Left ventricle myocardium inferior (tissue), 1 donor: ENCODE results near the gene CEACAM16. TPM values are rescaled to one million over a fixed set of nuclear protein-coding genes. Genes with fewer than 3 reads are reported as not detected.

Experiments
- DNase-seq: peaks from one replicate; pipeline ENCODE4 v3.0.0-alpha.2; 2020
- H3K27ac ChIP-seq: fragments of 200-600 bp; replicated peaks from 2 replicates; pipeline ENCODE4 v1.8.0; 2021
- H3K27me3 ChIP-seq: fragments of 200-600 bp; 2 replicates; pipeline ENCODE4 v1.8.0; 2021; ENCODE audit warnings: low read depth
- H3K36me3 ChIP-seq: fragments of 200-600 bp; 2 replicates; pipeline ENCODE4 v1.8.0; 2021
- H3K4me1 ChIP-seq: fragments of 200-600 bp; 2 replicates; pipeline ENCODE4 v1.8.0; 2021
- H3K4me3 ChIP-seq: fragments of 200-600 bp; 2 replicates; pipeline ENCODE4 v1.8.0; 2021; ENCODE audit warnings: mild to moderate bottlenecking, moderate library complexity
- H3K9me3 ChIP-seq: fragments of 200-600 bp; replicated peaks from 2 replicates; pipeline ENCODE4 v1.8.0; 2021
- CTCF ChIP-seq: fragments of 200-600 bp; IDR thresholded peaks from 2 replicates; pipeline ENCODE4 v1.8.0; 2021; ENCODE audit warnings: antibody characterized with exemption, mild to moderate bottlenecking, borderline replicate concordance
- intact Hi-C: fragments of 100-400 bp; cut with micrococcal nuclease; formaldehyde crosslinking; loops from one replicate; pipeline ENCODE4 v1.11.0; 2022
- total RNA-seq: library from RNA; stranded (reverse); fragmentation: NEBNext Ultra II Directional; extraction: Animal tissue kit (Norgen Biotek cat#: 25700); gene quantifications from one replicate; pipeline ENCODE4 v1.2.1, GENCODE V29; 2021
- donor health status: DM: no; HTN: yes; CAD: no; lungs with severe emphysema.

The CEACAM16 gene
- total RNA-seq, 1 donor from 2014 or later = not detected

GRCh38 chr19:44685877-44686276 is 13.1 kb upstream of the CEACAM16 start:
- no peak for DNase-seq
- Histone ChIP-seq H3K4me3 (no peak overlapping the region), H3K36me3 (peaks cover 12% of the 10 kb centered on the region), H3K9me3 (no peaks in the 10 kb centered on the region), H3K27me3 (no peaks in the 10 kb centered on the region), H3K27ac (peak overlapping the region; percentile 78), H3K4me1 (peaks cover 30% of the 10 kb centered on the region)
- intact Hi-C loops = no loop called here
- TF ChIP-seq CTCF = no peak

GRCh38 chr19:44686896-44687295 is 12.1 kb upstream of the CEACAM16 start:
- no peak for TF ChIP-seq CTCF

GRCh38 chr19:44687888-44688287 is 11.1 kb upstream of the CEACAM16 start:
- no peak for TF ChIP-seq CTCF
- DNase-seq = no peak
- Histone ChIP-seq H3K4me1 (peaks cover 47% of the 10 kb centered on the region), H3K9me3 (no peaks in the 10 kb centered on the region), H3K27me3 (no peaks in the 10 kb centered on the region), H3K4me3 (no peak overlapping the region), H3K27ac (no peak overlapping the region), H3K36me3 (no peaks in the 10 kb centered on the region)
- intact Hi-C loops = no loop called here

More at GRCh38 chr19:44686896-44687295, 12.1 kb upstream of the CEACAM16 start:
- H3K4me3 ChIP-seq = no peak overlapping the region
- intact Hi-C loops = no loop called here
- no peaks in the 10 kb centered on the region for H3K9me3 ChIP-seq
- no peaks in the 10 kb centered on the region for H3K27me3 ChIP-seq
- H3K4me1 ChIP-seq = peaks cover 38% of the 10 kb centered on the region
- no peak overlapping the region for H3K27ac ChIP-seq
- no peak for DNase-seq
- peaks cover 7% of the 10 kb centered on the region for H3K36me3 ChIP-seq

GRCh38 chr19:44689290-44690130 is 9.4 kb upstream of the CEACAM16 start:
- no peak overlapping the region for H3K27ac ChIP-seq
- H3K4me3 ChIP-seq = no peak overlapping the region
- intact Hi-C loops = no loop called here
- no peaks in the 10 kb centered on the region for H3K9me3 ChIP-seq
- peak; percentile 69 for DNase-seq
- TF ChIP-seq CTCF = peak; percentile 96
- H3K36me3 ChIP-seq = no peaks in the 10 kb centered on the region
- H3K27me3 ChIP-seq = no peaks in the 10 kb centered on the region
- peaks cover 48% of the 10 kb centered on the region for H3K4me1 ChIP-seq

- Histone ChIP-seq H3K27me3 (no peaks in the 10 kb centered on the region), H3K4me3 (no peak overlapping the region), H3K36me3 (no peaks in the 10 kb centered on the region), H3K4me1 (peaks cover 48% of the 10 kb centered on the region), H3K9me3 (no peaks in the 10 kb centered on the region), H3K27ac (no peak overlapping the region)
- intact Hi-C loops = no loop called here
- no peak for DNase-seq
- TF ChIP-seq CTCF = no peak
These were observed 8.9 kb upstream of the CEACAM16 start for GRCh38 chr19:44690131-44690440.
